Measurements from ENCODE around the gene ROBO2.

ROBO2 gene

DNA sequence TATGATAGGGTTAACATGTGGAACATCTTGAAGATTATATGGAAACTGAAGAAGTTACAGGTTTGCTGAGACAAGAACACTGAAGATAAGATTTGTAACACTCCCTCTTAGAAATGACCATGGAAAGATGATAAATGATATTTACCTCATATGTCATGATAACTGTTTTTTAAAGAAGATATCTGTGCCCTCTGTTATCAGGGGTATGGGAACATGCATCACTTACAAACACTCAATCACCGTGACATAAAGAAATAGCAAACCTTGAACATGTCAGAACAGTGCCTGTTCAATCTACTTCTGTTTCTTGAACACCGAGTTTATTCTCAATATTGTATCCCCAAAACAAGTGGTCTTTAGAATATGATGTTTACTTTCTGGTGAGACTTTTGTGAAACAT lies 149.4 kb downstream of the ROBO2 start:
- DNase-seq (ENCODE audit: low read depth) = no peak

- DNase-seq (ENCODE audit: low read depth) = no peak
These were observed 149.8 kb downstream of the ROBO2 start for GRCh38 chr3:77189684-77190083.

GRCh38 chr3:77190374-77190773 lies 150.5 kb downstream of the ROBO2 start:
- no peak for DNase-seq (ENCODE audit: low read depth)

DNA sequence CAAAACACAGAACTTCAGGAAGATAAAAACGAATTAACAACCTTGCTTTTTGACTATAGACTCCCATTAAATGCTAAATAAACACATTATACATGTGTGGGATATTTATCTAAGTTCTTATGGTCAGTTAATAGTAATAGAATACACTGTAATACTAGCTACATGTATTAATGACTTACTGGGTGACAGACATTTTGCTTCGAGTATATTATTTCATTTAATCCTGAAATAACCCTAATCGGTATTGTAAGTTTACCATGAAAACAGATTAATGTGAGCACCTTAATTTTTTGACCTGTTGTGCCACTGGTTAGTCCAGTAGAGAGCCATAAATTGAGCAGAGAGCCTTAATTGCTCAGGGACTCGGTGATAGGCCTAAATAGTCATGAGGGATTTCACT lies 151.1 kb downstream of the ROBO2 start:
- no peak for DNase-seq (ENCODE audit: low read depth)

DNA sequence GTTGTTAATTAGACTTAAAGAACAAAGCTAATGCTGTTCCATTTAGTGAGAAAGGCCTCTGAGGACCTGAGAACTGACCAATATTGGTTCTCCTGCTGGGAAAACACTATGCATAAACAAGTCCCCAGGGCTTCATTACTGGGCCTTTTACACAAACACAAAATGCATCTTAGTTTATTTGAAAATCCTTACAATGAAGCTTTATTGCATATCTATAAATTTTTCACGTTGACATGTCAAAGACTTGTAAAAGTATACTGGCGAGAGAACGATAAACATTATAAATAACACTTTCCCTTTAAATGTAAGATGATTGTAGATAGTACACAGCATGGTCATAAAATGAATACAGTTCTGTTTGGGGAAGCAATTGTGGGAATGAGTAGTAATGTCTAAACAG lies 151.7 kb downstream of the ROBO2 start:
- DNase-seq (ENCODE audit: low read depth) = no peak

DNA sequence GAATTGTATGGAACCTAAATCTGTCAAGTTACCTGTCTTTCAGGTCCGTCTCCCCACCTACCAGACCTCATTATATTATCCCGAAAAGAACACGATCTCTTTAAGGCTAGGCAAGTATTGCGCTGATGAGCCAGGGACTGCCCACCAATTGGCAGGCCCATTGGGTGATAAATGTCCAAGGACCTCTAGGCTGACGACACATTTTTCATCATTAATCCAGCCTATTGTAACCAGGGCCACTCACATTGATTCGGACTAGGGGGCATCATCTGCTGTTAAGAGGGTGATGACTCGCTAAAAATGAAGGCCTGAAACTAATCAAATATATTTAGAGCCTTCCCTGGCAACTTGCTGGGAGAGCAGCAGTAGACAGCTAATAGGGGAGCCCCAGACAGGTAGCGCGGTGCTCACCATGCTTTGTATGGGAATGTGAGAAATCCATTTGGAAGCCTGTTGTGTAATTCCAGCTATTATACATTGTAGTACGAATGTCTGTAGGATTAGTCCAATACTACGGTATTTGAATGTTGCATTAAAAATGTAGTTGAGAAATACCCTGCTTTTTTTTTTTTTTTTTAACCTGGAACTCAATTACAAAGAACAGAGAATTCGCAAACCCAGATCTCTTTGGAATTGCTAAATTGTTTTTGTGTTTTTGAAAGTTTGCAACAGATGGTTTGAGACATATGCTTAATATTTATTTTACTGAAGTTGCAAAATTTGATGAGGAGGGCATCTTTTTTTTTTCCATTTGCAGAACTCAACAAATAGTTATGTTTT lies 156.1 kb downstream of the ROBO2 start:
- DNase-seq (ENCODE audit: low read depth) = peak; percentile 73

DNA sequence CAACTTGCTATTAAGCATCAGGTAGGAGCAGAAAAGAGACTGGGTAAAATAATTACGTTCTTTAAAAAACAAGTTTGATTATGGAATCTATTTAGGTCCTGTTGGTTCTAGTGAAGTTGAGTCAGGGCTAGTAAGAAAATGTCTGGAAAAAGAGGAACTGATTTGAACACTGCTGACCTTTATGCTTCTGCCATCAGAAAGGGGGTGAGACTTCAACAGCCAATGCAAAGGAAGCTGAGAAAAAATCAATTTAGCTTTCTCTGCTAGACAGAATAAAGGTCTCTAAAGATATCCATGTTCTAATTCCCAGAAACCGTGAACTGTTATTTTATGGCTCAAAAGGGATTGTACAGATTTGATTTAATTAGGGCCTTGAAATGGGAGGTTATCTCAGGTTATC lies 157.5 kb downstream of the ROBO2 start:
- DNase-seq (ENCODE audit: low read depth) = no peak

DNA sequence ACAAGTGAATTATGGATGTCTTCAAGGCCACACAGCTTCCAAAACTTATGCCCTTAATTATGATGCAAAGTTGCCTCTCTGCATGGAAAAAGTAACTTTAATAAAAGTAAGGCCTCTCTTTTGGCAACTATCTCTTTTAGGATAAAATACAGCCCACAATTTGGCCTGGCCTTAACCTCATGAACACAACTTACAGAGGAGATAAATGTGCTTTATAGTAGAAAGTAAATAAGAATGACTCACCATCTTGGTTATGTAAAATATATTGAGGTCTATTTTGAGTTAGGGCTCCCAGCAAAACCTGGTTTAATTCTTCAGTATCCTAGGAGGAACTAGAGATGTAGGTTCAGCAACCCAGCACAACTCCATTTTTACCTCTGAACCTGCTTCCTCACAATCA lies 164.0 kb downstream of the ROBO2 start:
- DNase-seq (ENCODE audit: low read depth) = no peak

GRCh38 chr3:77204788-77205187 lies 164.9 kb downstream of the ROBO2 start:
- DNase-seq (ENCODE audit: low read depth) = no peak

DNA sequence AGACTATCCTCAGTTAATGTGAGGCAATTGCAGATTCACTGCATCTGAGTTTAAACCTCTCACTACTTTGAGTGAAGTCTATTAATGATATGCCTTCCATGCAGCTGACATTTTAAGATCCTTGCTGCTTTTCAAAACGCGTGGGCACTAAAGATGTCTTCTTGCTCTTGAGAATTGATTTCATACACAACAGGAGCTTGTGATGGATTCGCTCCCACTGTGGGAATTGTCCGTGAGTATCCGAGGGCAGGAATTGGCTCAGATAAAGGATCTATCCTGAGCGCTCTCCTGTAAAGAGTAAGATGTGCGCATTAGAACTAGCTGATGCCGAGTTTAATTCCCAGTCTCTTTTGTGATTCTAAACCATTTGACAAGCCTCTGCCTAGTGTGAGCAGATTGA lies 167.9 kb downstream of the ROBO2 start:
- DNase-seq (ENCODE audit: low read depth) = no peak

DNA sequence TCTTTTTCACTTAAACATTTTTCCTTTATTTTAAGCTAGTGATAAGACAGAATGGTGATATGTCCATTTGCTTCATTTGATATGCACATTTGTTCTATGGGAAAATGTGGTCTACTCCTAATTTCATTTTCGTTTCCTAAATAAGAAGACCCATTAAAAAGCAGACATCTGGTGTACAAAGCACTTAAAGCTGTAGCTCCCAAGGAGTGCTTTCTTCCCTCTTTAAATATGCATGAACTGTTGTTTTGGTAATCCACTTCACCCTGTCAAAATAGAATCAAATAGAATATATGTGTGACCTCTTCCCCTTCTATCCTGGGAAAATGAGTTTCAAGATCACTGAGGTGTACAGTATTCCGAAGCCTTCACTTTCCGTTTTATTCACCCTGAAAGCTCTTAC lies 182.8 kb downstream of the ROBO2 start:
- DNase-seq (ENCODE audit: low read depth) = no peak

DNA sequence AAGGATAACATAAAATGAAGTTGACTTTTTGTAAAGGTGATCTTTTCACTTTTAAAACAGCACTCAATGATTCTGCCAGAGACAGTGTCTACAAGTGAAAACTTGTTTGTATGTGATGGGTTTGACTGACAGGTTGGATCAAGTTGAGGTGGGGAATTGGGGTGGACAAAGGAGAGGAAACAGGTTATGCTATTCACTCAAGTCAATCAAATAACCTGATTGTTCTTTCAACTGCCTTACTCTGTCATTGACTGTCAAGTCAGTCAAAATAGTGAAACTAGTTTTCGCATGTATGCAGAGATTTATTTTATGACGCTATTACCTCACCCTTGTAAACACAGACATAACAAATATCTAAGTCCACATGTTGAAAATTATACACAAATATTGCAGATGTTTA lies 187.7 kb downstream of the ROBO2 start:
- no peak for DNase-seq (ENCODE audit: low read depth)

GRCh38 chr3:77232557-77232956 lies 192.7 kb downstream of the ROBO2 start:
- no peak for DNase-seq (ENCODE audit: low read depth)

DNA sequence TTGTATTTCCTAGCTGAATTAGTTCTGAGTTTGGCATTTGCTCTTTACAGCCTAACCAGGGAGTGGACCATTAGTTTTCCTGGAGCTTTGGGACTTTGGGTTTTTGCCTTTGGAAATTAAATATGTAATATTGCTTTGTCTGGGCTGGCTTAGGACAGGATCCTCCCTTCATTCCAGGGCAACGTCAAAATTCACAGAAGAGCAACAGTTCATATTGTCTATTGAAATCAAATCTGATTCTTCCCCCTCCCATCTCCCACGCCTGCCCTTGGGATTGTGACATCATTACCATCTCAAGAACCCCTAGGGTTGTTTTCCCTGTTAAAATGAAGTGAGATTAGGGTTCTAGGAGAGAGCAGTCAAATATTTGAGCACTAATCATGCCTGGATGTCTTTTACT lies 194.1 kb downstream of the ROBO2 start:
- DNase-seq (ENCODE audit: low read depth) = no peak

DNA sequence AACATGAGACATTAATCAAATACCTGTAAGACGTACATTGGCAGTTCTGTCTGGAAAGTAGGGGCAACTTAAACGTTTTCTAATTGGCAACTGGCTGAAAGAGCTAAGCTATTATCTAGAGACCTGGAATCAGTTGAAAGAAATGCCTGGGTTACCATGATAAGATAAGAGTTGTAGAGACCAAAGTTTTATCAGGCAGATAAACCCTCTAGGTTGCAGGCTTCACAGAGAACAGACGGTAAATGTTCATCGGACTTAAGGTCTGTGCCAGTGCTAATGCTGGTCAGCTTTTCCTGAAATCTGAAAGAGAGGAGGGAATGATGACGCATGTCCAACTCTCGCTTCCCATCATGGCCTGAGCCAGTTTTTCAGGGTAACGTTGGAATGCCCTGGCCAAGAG lies 196.2 kb downstream of the ROBO2 start:
- no peak for DNase-seq (ENCODE audit: low read depth)

DNA sequence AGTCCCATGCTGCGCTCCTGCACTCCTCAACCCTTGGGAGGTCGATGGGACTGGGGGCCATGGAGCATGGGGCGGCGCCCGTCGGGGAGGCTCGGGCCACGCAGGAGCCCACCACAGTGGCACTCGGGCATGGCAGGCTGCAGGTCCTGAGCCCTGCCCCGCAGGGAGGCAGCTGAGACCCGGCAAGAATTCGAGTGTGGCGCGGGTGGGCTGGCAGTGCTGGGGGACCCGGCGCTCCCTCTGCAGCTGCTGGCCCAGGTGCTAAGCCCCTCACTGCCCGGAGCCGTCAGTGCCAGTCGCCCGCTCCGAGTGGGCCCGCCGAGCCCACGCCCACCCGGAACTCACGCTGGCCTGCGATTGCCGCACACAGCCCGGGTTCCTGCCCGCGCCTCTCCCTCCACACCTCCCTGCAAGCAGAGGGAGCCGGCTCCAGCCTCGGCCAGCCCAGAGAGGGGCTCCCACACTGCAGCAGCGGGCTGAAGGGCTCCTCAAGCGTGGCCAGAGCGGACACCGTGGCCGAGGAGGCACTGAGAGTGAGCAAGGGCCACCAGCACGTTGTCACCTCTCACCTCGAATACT lies 200.3 kb downstream of the ROBO2 start:
- no peak for DNase-seq (ENCODE audit: low read depth)

- DNase-seq (ENCODE audit: low read depth) = no peak
These were observed 202.5 kb downstream of the ROBO2 start for GRCh38 chr3:77242371-77242770.

DNA sequence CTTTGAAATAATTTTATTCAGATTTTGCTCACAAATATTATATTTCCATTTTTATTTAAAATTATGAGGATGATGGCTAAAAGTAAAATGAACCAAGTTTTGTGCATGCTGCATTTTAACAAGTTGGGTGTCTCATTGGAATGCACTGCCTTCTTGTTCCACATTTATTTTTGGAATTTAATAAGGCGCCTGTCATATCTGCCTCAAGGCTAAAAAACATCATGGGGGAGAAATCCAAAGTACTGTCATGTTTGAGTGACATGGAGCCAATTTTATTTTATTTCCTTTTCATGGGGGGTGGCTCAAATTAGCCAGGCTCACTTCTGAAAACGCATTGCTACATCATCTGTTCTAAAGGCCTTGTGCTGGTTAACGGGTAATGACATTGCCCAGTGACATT lies 205.1 kb downstream of the ROBO2 start:
- no peak for DNase-seq (ENCODE audit: low read depth)

DNA sequence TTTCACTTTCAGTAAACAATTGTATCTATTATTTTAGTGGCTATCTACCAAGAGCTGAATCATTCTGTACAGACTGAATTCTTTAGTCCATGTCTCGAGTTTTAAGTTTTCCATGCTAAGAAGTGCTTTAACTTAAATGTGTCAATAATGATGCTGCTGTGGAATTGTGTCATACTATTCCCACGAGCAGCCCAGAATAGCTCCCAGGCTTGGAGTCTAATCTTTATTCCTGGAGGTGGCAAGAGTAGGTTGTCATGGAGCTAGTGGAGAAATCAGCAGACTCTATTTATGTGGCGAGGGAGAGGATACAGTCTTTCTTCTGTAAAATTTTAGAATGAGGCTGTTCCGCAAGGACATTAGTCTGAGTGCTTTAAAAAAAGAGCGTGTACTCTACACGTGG lies 207.2 kb downstream of the ROBO2 start:
- peak; percentile 9 for DNase-seq (ENCODE audit: low read depth)

GRCh38 chr3:77247817-77248216 lies 207.9 kb downstream of the ROBO2 start:
- no peak for DNase-seq (ENCODE audit: low read depth)

- DNase-seq (ENCODE audit: low read depth) = no peak
These were observed 208.5 kb downstream of the ROBO2 start for GRCh38 chr3:77248420-77248819.

DNA sequence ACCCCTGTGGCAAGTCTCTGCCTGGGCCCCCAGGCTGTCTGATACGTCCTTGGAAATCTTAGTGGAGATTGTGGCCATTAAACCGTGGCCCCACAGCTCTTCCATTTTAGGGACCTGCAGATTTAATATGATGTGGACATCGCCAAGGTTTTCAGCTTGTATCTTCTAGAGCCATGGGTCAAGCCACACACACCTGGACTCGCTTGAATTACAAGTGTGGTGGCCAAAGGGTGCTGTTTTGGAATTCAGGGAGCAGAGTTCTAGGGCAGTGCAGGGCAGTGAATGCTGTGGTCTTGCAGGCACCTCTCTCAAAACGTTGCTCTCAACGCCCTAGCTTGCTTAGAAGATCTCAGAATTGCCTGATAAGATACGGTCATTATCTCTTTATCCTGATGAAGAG lies 211.2 kb downstream of the ROBO2 start:
- no peak for DNase-seq (ENCODE audit: low read depth)

DNA sequence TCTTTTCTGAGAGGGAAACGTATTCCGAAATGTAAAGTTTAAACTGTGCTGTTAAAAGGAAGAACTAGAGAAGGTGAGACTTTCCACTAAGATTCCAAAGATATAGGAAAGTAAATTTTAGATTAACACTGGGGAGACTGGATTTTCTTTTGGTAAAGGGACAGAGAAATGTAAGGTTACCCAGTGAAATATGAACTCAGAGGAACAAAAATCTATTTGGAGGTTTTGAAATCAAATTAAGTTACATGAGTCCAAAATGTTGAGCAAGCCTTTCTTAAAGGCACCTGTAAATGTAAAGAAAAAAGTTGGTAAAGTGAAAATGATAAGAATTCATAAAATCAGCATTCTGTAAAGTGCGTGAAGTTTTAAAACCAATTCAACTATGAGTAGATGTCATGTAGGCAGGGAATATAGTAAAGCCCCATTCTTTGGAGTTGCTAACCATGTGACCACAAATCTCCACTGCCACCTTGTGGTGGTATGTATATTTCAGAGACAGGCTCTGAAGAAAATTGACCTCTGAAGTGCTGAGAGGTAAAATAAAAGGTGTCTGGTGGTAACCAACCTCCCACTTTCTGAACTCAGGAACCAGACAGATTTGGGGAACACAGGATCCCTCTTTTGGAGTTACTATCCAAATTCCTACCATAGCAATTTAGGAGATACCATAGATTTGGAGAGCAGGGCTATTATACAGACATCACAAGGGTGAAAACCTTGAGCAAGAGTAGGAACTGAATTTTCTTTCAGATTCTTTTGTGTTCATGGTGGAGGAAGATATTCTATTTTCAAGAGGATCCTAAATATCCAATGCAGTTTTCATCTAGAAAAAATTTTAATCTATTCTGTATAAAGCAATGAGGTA lies 215.3 kb downstream of the ROBO2 start:
- peak; percentile 47 for DNase-seq (ENCODE audit: low read depth)

Data from fibroblast of gingiva (primary cell).